Smooth muscle cell (in vitro differentiated cells): ENCODE measurements around the gene GALNT14. TPM values are rescaled to one million over a fixed set of nuclear protein-coding genes. Genes with fewer than 3 reads are reported as not detected.

ENCODE experiments used
- DNase-seq: peaks from one replicate; lab custom pipeline; 2025; ENCODE audit not compliant: unreplicated experiment; lab: John Stamatoyannopoulos, UW
- H2AFZ ChIP-seq: fragments of 200-600 bp; sonication (generic); 2 replicates; pipeline ENCODE4 v1.6.0; 2016; ENCODE audit warnings: antibody characterized with exemption, low read depth, mild to moderate bottlenecking
- H3F3A ChIP-seq: fragments of 200-600 bp; sonication (generic); 2 replicates; pipeline ENCODE4 v1.6.0; 2017; ENCODE audit warnings: antibody characterized with exemption, low read depth
- H3K27ac ChIP-seq: fragments of 200-600 bp; sonication (generic); 2 replicates; pipeline ENCODE4 v1.5.1; 2016; ENCODE audit warnings: low read depth, mild to moderate bottlenecking
- H3K27me3 ChIP-seq: fragments of 200-600 bp; sonication (generic); 2 replicates; pipeline ENCODE4 v1.6.1; 2016; ENCODE audit warnings: low read depth, mild to moderate bottlenecking
- H3K36me3 ChIP-seq: fragments of 200-600 bp; sonication (generic); 2 replicates; pipeline ENCODE4 v1.5.1; 2016; ENCODE audit warnings: low read depth
- H3K4me1 ChIP-seq: fragments of 200-600 bp; sonication (generic); 2 replicates; pipeline ENCODE4 v1.5.1; 2016; ENCODE audit warnings: low read depth
- H3K4me2 ChIP-seq: fragments of 200-600 bp; sonication (generic); 2 replicates; pipeline ENCODE4 v1.6.0; 2016; ENCODE audit warnings: mild to moderate bottlenecking
- H3K4me3 ChIP-seq: fragments of 200-600 bp; sonication (generic); 2 replicates; pipeline ENCODE4 v1.5.1; 2016; ENCODE audit warnings: mild to moderate bottlenecking
- H3K79me2 ChIP-seq: fragments of 200-600 bp; sonication (generic); 2 replicates; pipeline ENCODE4 v1.6.0; 2016; ENCODE audit warnings: low read depth, mild to moderate bottlenecking
- H3K9ac ChIP-seq: fragments of 200-600 bp; sonication (generic); 2 replicates; pipeline ENCODE4 v1.6.0; 2016; ENCODE audit warnings: low read depth
- H3K9me3 ChIP-seq: fragments of 200-600 bp; sonication (generic); replicated peaks from 2 replicates; pipeline ENCODE4 v1.5.1; 2016; ENCODE audit warnings: low read depth
- H4K20me1 ChIP-seq: fragments of 200-600 bp; sonication (generic); 2 replicates; pipeline ENCODE4 v1.6.0; 2016; ENCODE audit warnings: low read depth
- WGBS: methylation state at CpG from one replicate; pipeline ENCODE4 v1.1.7; 2016; ENCODE audit warnings: low lambda C conversion rate; 5-methylcytosine and 5-hydroxymethylcytosine counted together
- polyA plus RNA-seq: library from polyadenylated mRNA; unstranded; fragments of >200 nt; fragmentation: Nextera tagmentation; extraction: Ambion mirVana; gene quantifications from 2 replicates; pipeline ENCODE4 v1.2.1, GENCODE V29; 2016
- total RNA-seq: library from RNA; depleted of rRNA; stranded (reverse); fragments of >200 nt; gene quantifications from 2 replicates; pipeline ENCODE4 v1.2.3, GENCODE V29; 2014
- TF ChIP-seq, protein P1 (sequence below): fragments of 200-600 bp; sonication (generic); IDR thresholded peaks from 2 replicates; pipeline ENCODE4 v1.5.1; 2017; ENCODE audit warnings: borderline replicate concordance, mild to moderate bottlenecking, antibody characterized with exemption; ENCODE audit not compliant: insufficient read depth, poor library complexity, severe bottlenecking

GALNT14 gene
- total and polyA plus RNA-seq, 2 experiments from 2014 or later: 0.63 to 1.0 TPM

DNA sequence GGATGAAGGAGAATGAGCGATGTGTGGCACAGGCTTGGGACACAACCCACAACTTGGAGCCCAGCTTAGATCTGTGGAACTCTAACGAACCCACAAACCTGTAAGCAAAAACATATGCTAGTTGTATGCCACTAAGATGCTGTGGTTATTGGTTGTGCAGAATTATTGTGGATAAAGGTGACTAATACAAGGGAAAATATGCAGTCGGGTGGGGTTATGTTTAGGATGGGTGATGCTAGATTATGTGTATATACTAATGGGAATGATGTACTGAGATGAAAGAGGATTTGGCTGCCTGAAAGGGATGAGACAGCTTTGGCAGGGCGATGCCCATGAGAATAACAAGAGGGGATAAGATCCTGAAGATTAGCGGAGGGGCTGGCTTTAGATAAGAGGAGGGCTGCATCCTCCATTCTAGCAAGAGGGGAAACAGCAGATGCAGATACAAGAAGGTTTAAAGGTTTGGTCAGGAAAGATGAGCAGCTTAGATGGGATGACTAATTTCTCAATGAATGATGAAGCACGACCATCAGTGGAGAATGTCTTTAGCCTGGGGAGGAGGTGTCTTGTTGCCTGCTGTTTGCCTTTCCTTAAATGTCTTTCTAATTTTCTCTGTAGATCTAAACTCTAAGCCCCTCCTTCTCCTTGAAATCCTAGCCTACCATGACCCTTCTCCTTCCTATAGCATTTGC lies 49.6 kb downstream of the GALNT14 start:
- no peaks in the 10 kb centered on the region for H3K4me1 ChIP-seq
- TF ChIP-seq, protein P1, sequence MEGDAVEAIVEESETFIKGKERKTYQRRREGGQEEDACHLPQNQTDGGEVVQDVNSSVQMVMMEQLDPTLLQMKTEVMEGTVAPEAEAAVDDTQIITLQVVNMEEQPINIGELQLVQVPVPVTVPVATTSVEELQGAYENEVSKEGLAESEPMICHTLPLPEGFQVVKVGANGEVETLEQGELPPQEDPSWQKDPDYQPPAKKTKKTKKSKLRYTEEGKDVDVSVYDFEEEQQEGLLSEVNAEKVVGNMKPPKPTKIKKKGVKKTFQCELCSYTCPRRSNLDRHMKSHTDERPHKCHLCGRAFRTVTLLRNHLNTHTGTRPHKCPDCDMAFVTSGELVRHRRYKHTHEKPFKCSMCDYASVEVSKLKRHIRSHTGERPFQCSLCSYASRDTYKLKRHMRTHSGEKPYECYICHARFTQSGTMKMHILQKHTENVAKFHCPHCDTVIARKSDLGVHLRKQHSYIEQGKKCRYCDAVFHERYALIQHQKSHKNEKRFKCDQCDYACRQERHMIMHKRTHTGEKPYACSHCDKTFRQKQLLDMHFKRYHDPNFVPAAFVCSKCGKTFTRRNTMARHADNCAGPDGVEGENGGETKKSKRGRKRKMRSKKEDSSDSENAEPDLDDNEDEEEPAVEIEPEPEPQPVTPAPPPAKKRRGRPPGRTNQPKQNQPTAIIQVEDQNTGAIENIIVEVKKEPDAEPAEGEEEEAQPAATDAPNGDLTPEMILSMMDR: no peak
- H3K4me2 ChIP-seq: no peak overlapping the region
- no peak overlapping the region for H3K27ac ChIP-seq
- no peak for DNase-seq
- no peak overlapping the region for H2AFZ ChIP-seq
- no peak overlapping the region for H3K4me3 ChIP-seq
- no peaks in the 10 kb centered on the region for H3K79me2 ChIP-seq
- no peaks in the 10 kb centered on the region for H3K9me3 ChIP-seq
- no peaks in the 10 kb centered on the region for H3K36me3 ChIP-seq
- 75% methylated on average over 6 of the region's 6 CpGs for WGBS
- no peaks in the 10 kb centered on the region for H3F3A ChIP-seq
- H4K20me1 ChIP-seq: no peaks in the 10 kb centered on the region
- H3K9ac ChIP-seq: no peak overlapping the region
- no peaks in the 10 kb centered on the region for H3K27me3 ChIP-seq

DNA sequence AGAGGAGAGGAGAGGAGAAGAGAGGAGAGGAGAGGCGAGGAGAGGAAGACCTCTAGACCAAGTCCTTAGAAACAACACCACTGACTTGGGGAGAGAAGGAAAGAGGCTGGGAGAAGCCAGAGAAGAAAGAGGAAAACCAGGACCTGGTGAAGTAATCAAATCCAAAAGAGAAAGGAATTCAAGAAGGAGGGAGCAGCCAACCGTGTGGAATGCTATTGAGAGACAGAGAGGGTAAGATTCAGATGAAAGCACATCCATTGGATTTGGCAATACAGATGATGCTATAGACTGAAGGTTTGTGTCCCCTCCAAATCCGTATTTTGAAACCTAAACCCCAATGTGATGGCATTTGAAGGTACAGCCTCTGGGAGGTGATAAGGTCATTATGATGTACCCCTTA lies 50.7 kb downstream of the GALNT14 start:
- WGBS: 75% methylated on average over 3 of the region's 3 CpGs
- H3K9ac ChIP-seq: no peak overlapping the region

DNA sequence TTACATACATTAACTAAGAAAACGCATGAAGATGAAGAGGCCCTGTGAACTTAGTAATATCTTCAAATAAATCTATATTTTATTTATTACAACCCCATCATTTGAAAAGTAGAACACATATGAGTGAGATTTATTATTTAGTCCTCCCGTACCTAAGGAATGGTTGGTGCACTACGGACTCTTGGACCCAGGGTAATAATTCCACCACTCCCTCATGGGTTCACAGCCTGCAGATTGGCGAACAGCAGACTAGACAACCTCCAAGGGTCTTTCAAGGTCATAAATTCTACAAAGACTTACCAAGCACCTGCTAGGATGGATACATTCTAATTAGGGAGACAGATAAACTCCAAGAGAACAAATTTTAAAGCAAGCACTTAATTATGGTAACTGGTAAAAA lies 51.6 kb downstream of the GALNT14 start:
- H3K9ac ChIP-seq: no peak overlapping the region
- no peaks in the 10 kb centered on the region for H3F3A ChIP-seq
- H4K20me1 ChIP-seq: no peaks in the 10 kb centered on the region
- WGBS: 93% methylated on average over 4 of the region's 4 CpGs
- TF ChIP-seq, protein P1: no peak
- H3K27me3 ChIP-seq: no peaks in the 10 kb centered on the region
- H3K4me1 ChIP-seq: no peaks in the 10 kb centered on the region
- H3K27ac ChIP-seq: no peak overlapping the region
- no peaks in the 10 kb centered on the region for H3K9me3 ChIP-seq
- no peak for DNase-seq
- H3K4me2 ChIP-seq: no peak overlapping the region
- H3K79me2 ChIP-seq: no peaks in the 10 kb centered on the region
- H3K36me3 ChIP-seq: no peaks in the 10 kb centered on the region
- no peak overlapping the region for H3K4me3 ChIP-seq
- no peak overlapping the region for H2AFZ ChIP-seq

More for the DNA sequence above, 50.7 kb downstream of the GALNT14 start:
- H3K27ac ChIP-seq: no peak overlapping the region
- no peaks in the 10 kb centered on the region for H3F3A ChIP-seq
- H2AFZ ChIP-seq: no peak overlapping the region
- no peaks in the 10 kb centered on the region for H4K20me1 ChIP-seq
- H3K4me3 ChIP-seq: no peak overlapping the region
- no peaks in the 10 kb centered on the region for H3K27me3 ChIP-seq
- H3K9me3 ChIP-seq: no peaks in the 10 kb centered on the region
- no peaks in the 10 kb centered on the region for H3K36me3 ChIP-seq
- no peaks in the 10 kb centered on the region for H3K79me2 ChIP-seq
- no peak for DNase-seq
- no peak overlapping the region for H3K4me2 ChIP-seq
- TF ChIP-seq, protein P1: no peak
- H3K4me1 ChIP-seq: no peaks in the 10 kb centered on the region
